SK-N-SH treated with all-trans-retinoic acid at 6 μM for 48 hours (cell line): Measurements from ENCODE around the gene SF3B6.
"Not testable (repeated sequence)": the region's sequence is repeated elsewhere in the genome, so short reads cannot be mapped to it uniquely, and the experiment has no call there.

Experiments used
- BACH2 ChIP-seq: fragments of 250-450 bp; sonication (Bioruptor Pico); IDR thresholded peaks from 2 replicates; pipeline ENCODE4 v1.9.0; 2021; ENCODE audit warnings: mild to moderate bottlenecking, borderline replicate concordance
- ESRRG ChIP-seq: fragments of 250-450 bp; sonication (Bioruptor Pico); IDR thresholded peaks from 2 replicates; pipeline ENCODE4 v1.6.1; 2021; ENCODE audit warnings: mild to moderate bottlenecking
- GLIS3 ChIP-seq: fragments of 250-450 bp; sonication (Bioruptor Pico); IDR thresholded peaks from 2 replicates; pipeline ENCODE4 v1.5.0; 2020; ENCODE audit warnings: mild to moderate bottlenecking, moderate library complexity
- ISL1 ChIP-seq: fragments of 250-450 bp; sonication (Bioruptor Pico); IDR thresholded peaks from 2 replicates; pipeline ENCODE4 v2.1.2; 2022; ENCODE audit warnings: mild to moderate bottlenecking, moderate library complexity
- RARB ChIP-seq: fragments of 250-450 bp; sonication (Bioruptor Pico); IDR thresholded peaks from 2 replicates; pipeline ENCODE4 v1.8.0; 2021; ENCODE audit warnings: mild to moderate bottlenecking, moderate library complexity
- TCF4 ChIP-seq: fragments of 250-450 bp; sonication (Bioruptor Pico); IDR thresholded peaks from 2 replicates; pipeline ENCODE4 v1.8.0; 2021; ENCODE audit warnings: mild to moderate bottlenecking, moderate library complexity, borderline replicate concordance
- ZC3H10 ChIP-seq: fragments of 250-450 bp; sonication (Bioruptor Pico); IDR thresholded peaks from 2 replicates; pipeline ENCODE4 v1.5.1; 2021; ENCODE audit warnings: mild to moderate bottlenecking, moderate library complexity
- ZFP3 ChIP-seq: fragments of 250-450 bp; sonication (Bioruptor Pico); IDR thresholded peaks from 2 replicates; pipeline ENCODE4 v1.5.0; 2020; ENCODE audit warnings: mild to moderate bottlenecking, moderate library complexity
- ZFP30 ChIP-seq: fragments of 450-650 bp; formaldehyde crosslinking; IDR thresholded peaks from 2 replicates; pipeline ENCODE4 v1.5.0; 2022; ENCODE audit warnings: mild to moderate bottlenecking, moderate library complexity
- TF ChIP-seq, protein P1 (sequence below): fragments of 250-450 bp; sonication (Bioruptor Pico); IDR thresholded peaks from 2 replicates; pipeline ENCODE4 v1.8.0; 2020; ENCODE audit warnings: mild to moderate bottlenecking, moderate library complexity, borderline replicate concordance
- TF ChIP-seq, protein P2 (sequence below): fragments of 250-450 bp; sonication (Bioruptor Pico); IDR thresholded peaks from 2 replicates; pipeline ENCODE4 v1.5.1; 2020; ENCODE audit warnings: low read depth, mild to moderate bottlenecking, moderate library complexity

DNA sequence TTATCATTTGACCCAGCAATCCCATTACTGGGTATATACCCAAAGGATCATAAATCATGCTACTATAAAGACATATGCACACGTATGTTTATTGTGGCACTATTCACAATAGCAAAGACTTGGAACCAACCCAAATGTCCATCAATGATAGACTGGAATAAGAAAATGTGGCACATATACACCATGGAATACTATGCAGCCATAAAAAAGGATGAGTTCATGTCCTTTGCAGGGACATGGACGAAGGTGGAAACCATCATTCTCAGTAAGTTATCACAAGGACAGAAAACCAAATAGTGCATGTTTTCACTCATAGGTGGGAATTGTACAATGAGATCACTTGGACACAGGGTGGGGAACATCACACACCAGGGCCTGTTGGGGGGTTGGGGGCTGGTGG, 24.6 kb upstream of the SF3B6 start:
- not testable (repeated sequence) for TF ChIP-seq ISL1; GLIS3 (CRISPR knock-in tag); ESRRG (CRISPR knock-in tag); RARB (CRISPR knock-in tag); ZFP3 (CRISPR knock-in tag); TCF4 (CRISPR knock-in tag); BACH2 (CRISPR knock-in tag); ZFP30 (CRISPR knock-in tag); ZC3H10 (CRISPR knock-in tag)
- TF ChIP-seq, protein P1, sequence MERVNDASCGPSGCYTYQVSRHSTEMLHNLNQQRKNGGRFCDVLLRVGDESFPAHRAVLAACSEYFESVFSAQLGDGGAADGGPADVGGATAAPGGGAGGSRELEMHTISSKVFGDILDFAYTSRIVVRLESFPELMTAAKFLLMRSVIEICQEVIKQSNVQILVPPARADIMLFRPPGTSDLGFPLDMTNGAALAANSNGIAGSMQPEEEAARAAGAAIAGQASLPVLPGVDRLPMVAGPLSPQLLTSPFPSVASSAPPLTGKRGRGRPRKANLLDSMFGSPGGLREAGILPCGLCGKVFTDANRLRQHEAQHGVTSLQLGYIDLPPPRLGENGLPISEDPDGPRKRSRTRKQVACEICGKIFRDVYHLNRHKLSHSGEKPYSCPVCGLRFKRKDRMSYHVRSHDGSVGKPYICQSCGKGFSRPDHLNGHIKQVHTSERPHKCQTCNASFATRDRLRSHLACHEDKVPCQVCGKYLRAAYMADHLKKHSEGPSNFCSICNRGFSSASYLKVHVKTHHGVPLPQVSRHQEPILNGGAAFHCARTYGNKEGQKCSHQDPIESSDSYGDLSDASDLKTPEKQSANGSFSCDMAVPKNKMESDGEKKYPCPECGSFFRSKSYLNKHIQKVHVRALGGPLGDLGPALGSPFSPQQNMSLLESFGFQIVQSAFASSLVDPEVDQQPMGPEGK (CRISPR knock-in tag), result not testable (repeated sequence)
- TF ChIP-seq, protein P2, sequence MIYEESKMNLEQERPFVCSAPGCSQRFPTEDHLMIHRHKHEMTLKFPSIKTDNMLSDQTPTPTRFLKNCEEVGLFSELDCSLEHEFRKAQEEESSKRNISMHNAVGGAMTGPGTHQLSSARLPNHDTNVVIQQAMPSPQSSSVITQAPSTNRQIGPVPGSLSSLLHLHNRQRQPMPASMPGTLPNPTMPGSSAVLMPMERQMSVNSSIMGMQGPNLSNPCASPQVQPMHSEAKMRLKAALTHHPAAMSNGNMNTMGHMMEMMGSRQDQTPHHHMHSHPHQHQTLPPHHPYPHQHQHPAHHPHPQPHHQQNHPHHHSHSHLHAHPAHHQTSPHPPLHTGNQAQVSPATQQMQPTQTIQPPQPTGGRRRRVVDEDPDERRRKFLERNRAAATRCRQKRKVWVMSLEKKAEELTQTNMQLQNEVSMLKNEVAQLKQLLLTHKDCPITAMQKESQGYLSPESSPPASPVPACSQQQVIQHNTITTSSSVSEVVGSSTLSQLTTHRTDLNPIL, result not testable (repeated sequence)
